C4-2B (cell line): ENCODE data around the gene CNGA3.

Experiments
- CTCF ChIP-seq: fragments of 450-650 bp; conservative IDR thresholded peaks from 2 replicates; pipeline ENCODE4 v1.5.1; 2017; ENCODE audit warnings: mild to moderate bottlenecking
- ZFX ChIP-seq: fragments of 450-650 bp; IDR thresholded peaks from 2 replicates; pipeline ENCODE4 v1.6.1; 2017

- TF ChIP-seq CTCF (no peak), ZFX (no peak)
Observed at GRCh38 chr2:98422449-98422848, 76.2 kb downstream of the CNGA3 start.
